Tibial nerve (tissue), 4 donors: ENCODE results near the gene SYT17. TPM values are rescaled to one million over a fixed set of nuclear protein-coding genes. Genes with fewer than 3 reads are reported as not detected.

Experiments used
- DNase-seq, 2 donors: peaks; one replicate each; pipeline ENCODE4 v3.0.0-alpha.2; 2019; ENCODE audit warnings: low spot score in 2 of 2
- H3K27ac ChIP-seq, 4 donors: fragments of 200-600 bp; sonication (generic) in 3 of 4; one replicate each; pipeline ENCODE4 v1.5.1; 2017 to 2019; ENCODE audit warnings: mild to moderate bottlenecking in 1 of 4
- H3K27me3 ChIP-seq, 2 donors: fragments of 200-600 bp; sonication (generic) in 1 of 2; one replicate each; pipeline versions ENCODE4 v1.5.1 to v1.6.0; 2017 to 2019
- H3K36me3 ChIP-seq, 3 donors: fragments of 200-600 bp; sonication (generic); one replicate each; pipeline ENCODE4 v1.5.1; 2018 to 2019
- H3K4me1 ChIP-seq, 4 donors: fragments of 200-600 bp; sonication (generic) in 3 of 4; one replicate each; pipeline ENCODE4 v1.5.1; 2017 to 2019
- H3K4me3 ChIP-seq, 4 donors: fragments of 200-600 bp; sonication (generic) in 3 of 4; one replicate each; pipeline ENCODE4 v1.5.1; 2017 to 2019; ENCODE audit warnings: mild to moderate bottlenecking in 1 of 4, moderate library complexity in 1 of 4
- H3K9me3 ChIP-seq, 4 donors: fragments of 200-600 bp; sonication (generic) in 3 of 4; one replicate each; pipeline ENCODE4 v1.5.1; 2017 to 2019
- CTCF ChIP-seq, 5 experiments: fragments of 200-600 bp in 3 of 5; fragments of 450-650 bp in 2 of 5; sonication (generic) in 3 of 5; IDR thresholded peaks; one replicate each; pipeline ENCODE4 v1.5.1; 2016 to 2019; ENCODE audit warnings: antibody characterized with exemption in 5 of 5, mild to moderate bottlenecking in 3 of 5, moderate library complexity in 2 of 5
- EP300 ChIP-seq, 2 donors: sonication (generic); formaldehyde crosslinking; IDR thresholded peaks; one replicate each; pipeline ENCODE4 v1.6.1; 2017; ENCODE audit warnings: antibody characterized with exemption in 2 of 2, mild to moderate bottlenecking in 1 of 2
- POLR2A ChIP-seq, 2 donors: fragments of 450-650 bp; IDR thresholded peaks; one replicate each; pipeline ENCODE4 v1.6.1; 2017; ENCODE audit warnings: antibody characterized with exemption in 2 of 2, mild to moderate bottlenecking in 2 of 2, moderate library complexity in 2 of 2
- WGBS, 2 donors: methylation state at CpG; one replicate each; pipeline ENCODE4 v1.1.5; 2018; 5-methylcytosine and 5-hydroxymethylcytosine counted together
- total RNA-seq, 4 donors: library from RNA; depleted of rRNA; stranded (reverse); fragments of >200 nt; gene quantifications; one replicate each; pipeline ENCODE4 v1.1.0, GENCODE V29; 2016

Gene SYT17
- total RNA-seq, 4 donors from 2014 or later: 8.1 to 33.9 (median 12.7) TPM

- TF ChIP-seq POLR2A (IDR thresholded peaks at IDR 0.05) (no peak), CTCF (IDR thresholded peaks at IDR 0.05) (no peak), EP300 (IDR thresholded peaks at IDR 0.05) (no peak)
- 73 to 76% methylated on average over 5 of the region's 5 CpGs for WGBS, 2 donors
- no peak for DNase-seq
- Histone ChIP-seq H3K27ac (no peak overlapping the region), H3K27me3 (peaks cover 0 to 25% of the 10 kb centered on the region in 2 donors), H3K4me1 (peaks cover 0 to 23% (median 14%) of the 10 kb centered on the region in 4 donors), H3K4me3 (no peak overlapping the region), H3K9me3 (peaks cover 0 to 4% (median 0%) of the 10 kb centered on the region in 4 donors), H3K36me3 (no peaks in the 10 kb centered on the region)
These were observed 2.9 kb upstream of the SYT17 start for GRCh38 chr16:19165101-19165500.

- Histone ChIP-seq H3K9me3 (peaks cover 0 to 4% (median 0%) of the 10 kb centered on the region in 4 donors), H3K4me1 (peaks cover 0 to 23% (median 14%) of the 10 kb centered on the region in 4 donors), H3K27me3 (peaks cover 0 to 26% of the 10 kb centered on the region in 2 donors), H3K4me3 (no peak overlapping the region), H3K36me3 (no peaks in the 10 kb centered on the region), H3K27ac (no peak overlapping the region)
- WGBS, 2 donors: 74 to 84% methylated on average over 2 of the region's 2 CpGs
- no peak for DNase-seq
- TF ChIP-seq EP300 (IDR thresholded peaks at IDR 0.05): no peak
- no peak for TF ChIP-seq POLR2A (IDR thresholded peaks at IDR 0.05)
These were observed 1.5 kb upstream of the SYT17 start for GRCh38 chr16:19166500-19166899.

- DNase-seq: no peak
- no peak for TF ChIP-seq POLR2A (IDR thresholded peaks at IDR 0.05)
- TF ChIP-seq EP300 (IDR thresholded peaks at IDR 0.05): no peak
- TF ChIP-seq CTCF (IDR thresholded peaks at IDR 0.05): no peak
- no peaks in the 10 kb centered on the region for H3K9me3 ChIP-seq
- H3K27ac ChIP-seq: peak overlapping the region; percentile 44 to 84 (median 64)
- 0% methylated on average over 11 to 52 of the region's 68 CpGs for WGBS, 2 donors
- peaks cover 0 to 29% of the 10 kb centered on the region in 2 donors for H3K27me3 ChIP-seq
- H3K4me3 ChIP-seq: peak overlapping the region; percentile 33 to 52 (median 40)
- peaks cover 0 to 23% (median 14%) of the 10 kb centered on the region in 4 donors for H3K4me1 ChIP-seq
- H3K36me3 ChIP-seq: no peaks in the 10 kb centered on the region
These were observed 486 bp downstream of the SYT17 start for GRCh38 chr16:19168371-19169081.

- H3K27me3 ChIP-seq: peaks cover 0 to 29% of the 10 kb centered on the region in 2 donors
- 8 to 10% methylated on average over 14 to 18 of the region's 19 CpGs for WGBS, 2 donors
These were observed 1.1 kb downstream of the SYT17 start for GRCh38 chr16:19169082-19169639.

GRCh38 chr16:19170043-19170655, 2.1 kb downstream of the SYT17 start:
- 71 to 82% methylated on average over 7 of the region's 7 CpGs for WGBS, 2 donors
- no peak for TF ChIP-seq EP300 (IDR thresholded peaks at IDR 0.05)
- no peak for TF ChIP-seq POLR2A (IDR thresholded peaks at IDR 0.05)
- no peak for TF ChIP-seq CTCF (IDR thresholded peaks at IDR 0.05)
- H3K36me3 ChIP-seq: no peaks in the 10 kb centered on the region

More at GRCh38 chr16:19169082-19169639, 1.1 kb downstream of the SYT17 start:
- TF ChIP-seq CTCF (IDR thresholded peaks at IDR 0.05) (no peak), EP300 (IDR thresholded peaks at IDR 0.05) (no peak), POLR2A (IDR thresholded peaks at IDR 0.05) (no peak)
- Histone ChIP-seq H3K9me3 (no peaks in the 10 kb centered on the region), H3K4me1 (peaks cover 0 to 23% (median 14%) of the 10 kb centered on the region in 4 donors), H3K27ac (peak overlapping the region in 2 of 4 donors; percentile 36 to 82), H3K4me3 (peak overlapping the region in 3 of 4 donors; percentile 33 to 52 (median 35)), H3K36me3 (no peaks in the 10 kb centered on the region)
- DNase-seq: no peak

More at GRCh38 chr16:19170043-19170655, 2.1 kb downstream of the SYT17 start:
- DNase-seq: no peak
- peaks cover 0 to 29% of the 10 kb centered on the region in 2 donors for H3K27me3 ChIP-seq
- no peak overlapping the region for H3K27ac ChIP-seq
- no peaks in the 10 kb centered on the region for H3K9me3 ChIP-seq
- H3K4me1 ChIP-seq: peaks cover 0 to 23% (median 14%) of the 10 kb centered on the region in 4 donors
- H3K4me3 ChIP-seq: no peak overlapping the region
